Measurements from ENCODE around the gene CTNND2.
"Not testable (repeated sequence)": the region's sequence is repeated elsewhere in the genome, so short reads cannot be mapped to it uniquely, and the experiment has no call there.

CTNND2 gene

DNA sequence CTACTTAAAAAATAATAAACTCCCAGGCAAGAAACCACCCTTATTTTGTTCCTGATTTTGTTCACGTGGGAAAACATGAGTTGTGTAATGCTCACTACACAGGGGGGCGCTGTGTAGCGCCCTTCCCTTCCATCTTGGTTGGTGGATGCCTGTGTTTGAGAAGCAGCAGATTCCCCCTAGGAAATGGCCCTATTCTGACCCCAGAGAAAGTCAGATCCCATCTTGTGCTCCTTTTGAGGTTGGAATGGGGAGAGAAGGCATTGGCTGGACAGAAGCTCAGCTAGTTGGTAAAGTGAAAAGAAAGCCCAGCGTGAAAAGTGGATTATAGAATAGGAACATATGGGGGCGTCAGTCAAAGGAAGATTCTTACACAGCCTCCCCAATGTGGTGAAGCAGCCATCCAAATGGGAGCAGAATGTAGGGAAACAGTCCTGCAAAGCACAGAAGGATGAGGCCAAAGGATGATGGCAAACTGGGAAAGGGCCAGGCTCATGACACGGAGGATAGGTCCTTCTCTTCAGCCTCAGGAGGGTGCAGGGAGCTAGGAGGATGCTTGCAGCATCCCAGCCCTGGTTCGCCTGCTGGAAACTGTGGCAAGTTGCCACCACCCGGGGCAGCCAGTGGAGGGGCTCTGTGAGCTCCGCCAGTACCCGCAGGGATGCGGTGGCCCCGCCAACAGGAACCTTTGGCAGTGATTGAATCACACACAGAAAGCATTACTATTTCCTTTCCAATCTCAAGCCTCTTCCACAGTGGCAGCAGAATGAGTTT, 829.0 kb downstream of the CTNND2 start:
- DNase-seq (ENCODE audit: low read depth), result no peak

DNA sequence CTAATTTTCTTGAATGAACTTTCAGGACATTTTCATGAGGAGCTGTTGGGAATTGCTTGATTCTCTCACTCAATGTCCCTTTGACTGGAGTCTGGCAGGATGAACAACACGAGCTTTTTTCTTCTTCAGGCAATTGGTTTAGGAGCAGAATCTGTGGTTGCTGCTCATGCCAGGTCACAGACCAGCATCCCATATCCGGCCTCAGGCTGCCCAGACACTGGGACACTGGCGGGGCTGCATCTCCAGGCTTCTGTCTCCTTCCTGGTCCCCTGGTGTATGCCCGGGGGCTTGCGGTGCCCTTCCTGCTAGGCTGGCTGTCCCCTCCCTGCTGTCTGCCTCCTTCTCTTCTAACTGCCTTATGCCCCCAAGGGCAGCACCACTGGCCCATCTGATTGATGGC, 831.7 kb downstream of the CTNND2 start:
- no peak for DNase-seq (ENCODE audit: low read depth)

DNA sequence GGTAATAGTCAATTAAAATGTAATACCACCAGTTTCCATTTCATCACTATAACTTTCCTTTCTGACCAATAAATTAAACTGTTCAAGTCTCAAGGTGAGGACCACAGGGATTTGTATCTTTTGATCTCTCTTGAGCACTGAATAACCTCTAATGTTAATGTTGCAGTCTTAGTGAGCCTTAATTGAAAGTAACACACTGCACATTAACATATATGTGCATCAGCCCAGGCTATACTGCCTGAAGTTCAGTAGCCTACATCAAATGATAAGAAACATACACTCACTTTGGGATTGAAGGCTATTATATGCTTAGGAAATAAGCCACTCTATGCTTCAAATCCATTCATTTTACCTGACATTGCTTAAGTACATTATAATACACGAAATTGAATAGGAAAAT, 832.2 kb downstream of the CTNND2 start:
- DNase-seq (ENCODE audit: low read depth), result no peak

DNA sequence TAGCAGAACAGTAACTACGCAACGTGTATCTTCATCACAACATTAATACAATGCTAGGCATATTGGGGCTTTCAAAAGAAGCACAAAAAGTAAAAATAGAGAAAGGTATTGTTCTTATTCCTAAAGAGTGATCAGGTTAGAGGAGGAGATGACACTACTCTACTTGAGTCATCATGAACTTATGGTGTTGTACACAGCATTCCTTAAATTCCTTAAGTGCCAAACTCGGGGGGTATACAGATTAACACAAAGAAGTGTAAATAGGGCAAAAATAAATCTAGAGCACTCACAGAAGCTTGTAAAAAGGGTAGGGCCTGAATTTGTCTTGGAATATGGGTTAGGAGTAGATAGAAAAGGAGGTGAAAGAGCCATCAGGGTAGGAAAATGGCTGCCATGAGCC, 835.2 kb downstream of the CTNND2 start:
- no peak for DNase-seq (ENCODE audit: low read depth)

DNA sequence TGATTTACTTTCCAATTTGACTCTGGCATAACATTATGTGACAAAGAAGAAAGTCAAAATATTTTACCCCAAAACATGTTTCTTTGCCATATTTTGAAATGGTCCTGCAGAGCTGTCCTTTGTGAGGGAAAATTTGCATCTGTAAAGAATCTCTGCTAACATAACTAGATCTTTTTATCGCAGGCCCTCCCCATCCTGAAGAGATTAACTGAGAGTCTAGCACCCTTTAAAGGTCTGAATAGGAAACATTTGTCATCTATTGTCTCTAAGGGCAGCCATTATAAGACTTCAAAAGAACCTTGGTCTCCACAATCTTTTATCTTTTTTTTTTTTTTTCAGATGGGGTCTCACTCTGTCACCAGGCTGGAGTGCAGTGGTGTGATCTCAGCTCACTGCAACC, 838.5 kb downstream of the CTNND2 start:
- DNase-seq (ENCODE audit: low read depth), result not testable (repeated sequence)

DNA sequence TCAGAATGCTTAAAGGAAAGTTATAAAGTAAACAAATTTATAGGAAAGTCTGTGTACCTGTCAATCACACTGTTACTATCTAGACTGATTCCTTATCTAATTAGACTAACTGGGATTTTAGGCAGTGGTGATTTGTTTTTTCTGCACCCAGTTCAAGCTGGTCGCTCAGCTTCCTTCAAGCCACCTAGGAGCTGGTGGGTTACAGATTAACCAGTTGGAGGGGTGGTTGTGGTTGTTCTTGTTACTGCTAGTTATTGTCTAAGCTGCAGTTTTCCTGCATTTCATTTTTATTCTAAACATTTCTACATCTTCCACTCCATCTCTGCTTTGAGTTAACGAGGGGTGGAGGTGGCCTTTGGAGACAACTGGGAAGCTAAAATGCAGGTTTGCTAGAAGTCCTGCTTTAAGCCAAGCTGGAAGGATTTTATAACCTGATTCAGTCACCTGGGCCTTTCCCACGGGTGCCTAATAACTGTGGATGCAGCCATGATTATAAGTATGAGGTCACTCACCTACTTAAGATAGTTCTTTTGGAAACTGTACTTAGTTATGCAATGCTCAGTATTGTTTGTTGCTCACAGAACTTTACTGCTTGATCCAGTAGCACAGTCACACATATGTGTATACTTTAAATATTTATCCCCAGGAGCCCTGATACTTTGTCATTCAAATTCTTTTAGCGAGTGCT, 839.3 kb downstream of the CTNND2 start:
- no peak for DNase-seq (ENCODE audit: low read depth)

DNA sequence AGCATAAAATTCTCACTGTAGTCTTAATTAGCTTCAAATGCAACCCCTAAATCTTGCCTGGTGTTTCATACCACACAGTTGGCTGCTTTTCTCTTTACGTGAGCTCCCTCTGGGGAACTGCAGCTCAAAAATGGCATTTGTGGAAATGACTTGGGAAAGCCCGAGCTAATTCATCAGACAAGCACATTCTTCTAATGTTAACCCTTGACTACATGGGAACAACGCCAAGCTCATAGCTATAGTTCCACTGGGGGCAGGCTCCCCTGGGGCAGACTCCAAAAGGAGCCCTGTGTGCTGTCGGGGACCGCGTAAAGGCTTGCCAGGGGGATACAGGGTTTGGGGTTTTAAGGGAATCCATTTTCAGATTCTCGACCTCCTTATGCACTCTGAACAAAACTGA, 841.8 kb downstream of the CTNND2 start:
- DNase-seq (ENCODE audit: low read depth), result no peak

DNA sequence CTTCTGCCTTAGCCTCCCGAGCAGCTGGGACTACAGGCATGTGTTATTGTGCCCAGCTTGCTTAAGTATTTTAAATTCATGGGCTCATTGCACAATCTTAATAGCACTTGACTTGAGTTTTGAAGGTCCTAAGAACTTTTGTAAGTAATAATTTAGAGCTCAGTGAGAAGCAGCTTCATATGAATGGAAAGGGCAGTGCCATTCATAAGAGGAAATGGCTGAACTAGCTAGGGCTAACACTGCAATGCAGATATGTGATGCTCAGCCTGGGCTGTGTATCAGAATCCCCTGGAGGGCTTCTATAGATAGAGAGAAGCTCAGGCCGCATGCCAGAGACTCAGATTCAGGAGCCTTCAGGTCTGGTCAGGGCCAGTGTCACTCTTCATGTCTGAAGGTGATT, 847.7 kb downstream of the CTNND2 start:
- DNase-seq (ENCODE audit: low read depth), result no peak

DNA sequence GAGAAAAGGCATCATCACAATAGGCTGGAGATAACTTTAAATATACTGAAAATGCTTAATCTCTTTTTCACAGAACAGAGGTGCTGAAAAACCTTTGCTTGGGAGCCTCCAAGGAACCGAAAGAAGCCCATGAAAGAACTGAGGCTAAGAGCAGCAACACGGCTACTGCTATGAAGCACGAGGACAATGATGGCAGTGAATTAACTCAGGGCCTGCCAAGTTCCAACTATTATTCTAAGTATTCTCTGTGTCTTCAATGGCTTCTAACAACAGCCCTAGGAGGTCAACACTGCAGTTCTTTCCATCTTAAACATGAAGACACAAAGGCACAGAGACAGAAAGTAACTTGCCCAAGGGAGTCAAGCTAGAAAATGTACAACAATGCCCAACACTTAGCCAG, 850.2 kb downstream of the CTNND2 start:
- DNase-seq (ENCODE audit: low read depth), result no peak

DNA sequence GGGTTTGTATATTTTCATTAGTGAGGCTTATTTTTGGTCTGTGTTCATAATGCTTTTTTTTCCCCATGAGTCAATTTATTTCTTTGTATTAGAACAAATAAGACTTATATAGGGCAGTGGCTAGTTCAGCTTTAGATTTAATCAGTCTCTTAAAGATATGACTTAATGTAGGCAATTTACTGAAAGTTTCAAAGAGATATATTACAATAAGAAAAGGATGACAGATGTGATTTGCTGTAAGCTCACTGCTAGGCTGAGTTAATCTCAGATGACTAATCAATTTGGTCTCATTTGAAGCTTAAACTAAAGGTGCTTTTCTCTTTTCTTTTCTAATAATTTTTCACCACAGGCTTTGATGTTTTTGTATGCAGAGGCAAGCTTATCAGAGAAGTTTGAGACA, 851.4 kb downstream of the CTNND2 start:
- no peak for DNase-seq (ENCODE audit: low read depth)

DNA sequence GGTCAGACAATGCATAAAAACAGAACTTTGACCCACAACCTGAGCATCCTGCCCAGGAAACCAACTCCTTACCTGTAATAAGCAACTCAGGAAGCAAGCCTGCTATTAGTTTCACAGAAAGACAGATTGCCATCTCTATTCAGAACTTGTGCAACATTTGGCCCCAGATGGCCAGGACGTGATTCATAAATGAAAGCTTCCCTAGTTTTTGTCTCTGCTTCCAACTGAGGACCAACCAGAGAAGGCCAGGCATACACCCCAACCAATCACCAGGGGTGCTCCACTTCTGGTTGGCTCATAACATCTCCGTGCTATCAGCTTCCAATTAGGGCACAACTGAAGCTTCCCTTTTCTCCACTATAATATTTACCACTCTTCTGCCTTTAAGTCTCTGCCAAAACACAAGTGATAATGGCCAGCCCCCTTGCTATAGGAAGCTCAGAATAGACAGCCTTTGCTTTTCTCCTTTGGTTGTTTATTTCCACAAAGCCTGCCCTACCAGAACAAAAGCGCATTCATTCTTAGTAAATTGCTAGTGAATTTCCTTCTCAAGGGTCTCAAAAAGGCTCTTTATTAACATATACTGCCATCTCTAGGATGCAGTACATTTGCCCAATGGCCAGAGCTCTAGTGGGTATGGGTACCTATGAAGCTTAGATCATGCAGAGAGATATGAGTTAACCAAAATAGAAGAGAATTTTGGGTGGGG, 853.5 kb downstream of the CTNND2 start:
- no peak for DNase-seq (ENCODE audit: low read depth)

DNA sequence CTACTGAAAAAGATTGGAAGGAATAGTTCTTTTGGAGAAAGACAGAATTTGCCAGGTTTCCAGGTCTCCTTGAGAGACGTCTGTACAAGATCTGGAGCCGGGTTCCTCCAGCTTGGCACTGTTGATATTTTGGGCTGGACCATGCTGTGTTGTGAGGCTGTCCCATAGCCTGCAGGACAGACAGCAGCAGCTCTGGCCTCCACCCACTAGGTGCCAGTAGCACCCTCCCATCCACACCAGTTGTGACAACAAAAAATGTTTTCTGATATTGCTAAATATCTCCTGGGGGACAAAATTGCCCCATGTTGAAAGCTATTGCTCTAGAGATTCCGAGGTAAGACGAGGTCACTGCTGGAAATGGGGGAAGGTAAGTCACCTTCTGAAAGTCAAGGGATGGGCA, 855.5 kb downstream of the CTNND2 start:
- no peak for DNase-seq (ENCODE audit: low read depth)

DNA sequence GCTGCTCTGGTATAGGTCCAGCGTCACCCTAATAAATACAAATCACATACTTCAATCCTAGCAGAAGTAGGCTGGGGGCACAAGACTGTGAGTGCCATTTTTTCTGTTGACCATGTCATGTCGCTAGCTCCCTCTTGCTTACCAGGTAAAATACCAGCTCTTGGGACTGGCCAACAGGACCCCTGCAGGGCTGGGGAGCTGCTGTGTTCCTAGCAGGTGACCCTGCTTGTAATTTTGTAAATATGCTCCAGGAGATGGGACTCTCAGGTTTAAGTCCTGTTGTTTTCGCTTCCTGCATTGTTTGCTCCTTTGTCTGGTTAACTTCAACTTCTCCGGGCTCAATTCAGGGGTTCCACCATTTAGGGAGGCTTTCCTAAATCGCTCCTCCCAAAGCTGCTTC, 856.6 kb downstream of the CTNND2 start:
- no peak for DNase-seq (ENCODE audit: low read depth)

DNA sequence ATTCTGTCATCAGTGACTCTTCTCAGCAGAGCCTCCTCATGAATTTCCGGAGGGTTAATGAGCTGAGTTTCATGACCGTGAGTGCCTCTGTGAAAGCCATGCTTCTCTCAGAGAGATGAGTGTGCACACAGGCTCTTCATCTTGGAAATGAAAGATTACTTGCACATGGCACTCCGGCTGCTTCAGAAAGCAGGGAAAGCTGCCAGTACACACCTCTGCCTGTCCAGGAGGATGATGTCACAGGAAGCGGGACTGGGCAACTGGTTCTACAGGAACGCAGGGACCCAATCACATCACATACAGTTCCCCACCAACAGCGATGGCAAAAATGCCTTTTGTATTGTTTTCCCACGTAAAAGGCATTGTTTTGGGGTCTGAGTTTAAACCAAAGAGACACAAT, 857.2 kb downstream of the CTNND2 start:
- DNase-seq (ENCODE audit: low read depth), result no peak

DNA sequence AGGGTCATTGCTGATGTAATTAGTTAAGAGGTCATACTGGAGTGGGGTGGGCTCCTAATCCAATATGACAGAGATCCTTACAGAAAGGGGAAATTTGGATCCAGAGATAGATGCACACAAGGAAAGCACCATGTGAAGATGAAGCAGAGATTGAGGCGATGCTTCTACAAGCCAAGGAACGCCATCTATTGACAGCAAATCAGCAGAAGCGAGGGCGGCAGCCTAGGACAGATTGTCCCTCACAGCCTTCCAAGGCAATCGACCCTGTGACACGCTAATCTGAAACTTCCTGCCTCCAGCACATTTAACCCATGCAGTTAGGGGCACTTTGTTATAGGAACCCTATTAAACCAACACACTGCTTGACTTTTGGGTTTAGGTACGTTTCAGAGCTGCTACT, 858.1 kb downstream of the CTNND2 start:
- no peak for DNase-seq (ENCODE audit: low read depth)

DNA sequence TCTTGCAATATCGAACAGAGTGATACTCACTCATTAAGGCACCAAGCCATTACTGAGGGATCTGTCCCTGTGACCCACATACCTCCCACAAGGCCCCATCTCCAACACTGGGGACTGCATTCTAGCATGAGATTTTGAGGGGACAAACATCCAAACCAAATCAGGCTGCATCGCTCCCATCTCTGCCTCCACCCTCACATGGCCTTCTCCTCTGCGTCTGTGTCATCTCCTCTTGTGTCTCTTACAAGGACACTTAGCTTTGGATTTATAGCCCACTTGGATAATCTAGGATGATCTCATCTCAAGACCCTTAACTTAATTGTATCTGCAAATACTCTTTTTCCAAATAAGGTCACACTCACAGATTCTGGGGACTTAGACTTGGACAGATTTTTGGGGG, 858.8 kb downstream of the CTNND2 start:
- no peak for DNase-seq (ENCODE audit: low read depth)

DNA sequence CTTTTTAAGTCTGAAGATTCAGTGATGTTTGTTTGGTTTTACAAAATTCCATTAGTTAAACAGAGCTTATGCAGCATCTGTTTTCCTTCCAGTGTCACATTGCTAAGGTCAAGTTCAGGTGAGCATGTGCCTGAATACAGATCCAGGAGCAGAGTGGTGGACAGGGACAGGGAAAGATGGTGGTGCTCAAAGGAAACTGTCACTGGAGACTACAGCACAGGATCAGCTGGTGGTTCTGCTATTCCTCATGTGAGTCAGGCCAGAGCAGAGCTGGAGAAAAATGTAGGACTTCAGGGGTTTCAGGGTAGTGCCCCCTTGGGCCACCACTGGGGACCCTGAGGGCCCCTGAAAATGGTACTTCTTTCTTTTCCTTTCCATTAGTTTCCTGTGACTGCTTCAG, 859.7 kb downstream of the CTNND2 start:
- no peak for DNase-seq (ENCODE audit: low read depth)

DNA sequence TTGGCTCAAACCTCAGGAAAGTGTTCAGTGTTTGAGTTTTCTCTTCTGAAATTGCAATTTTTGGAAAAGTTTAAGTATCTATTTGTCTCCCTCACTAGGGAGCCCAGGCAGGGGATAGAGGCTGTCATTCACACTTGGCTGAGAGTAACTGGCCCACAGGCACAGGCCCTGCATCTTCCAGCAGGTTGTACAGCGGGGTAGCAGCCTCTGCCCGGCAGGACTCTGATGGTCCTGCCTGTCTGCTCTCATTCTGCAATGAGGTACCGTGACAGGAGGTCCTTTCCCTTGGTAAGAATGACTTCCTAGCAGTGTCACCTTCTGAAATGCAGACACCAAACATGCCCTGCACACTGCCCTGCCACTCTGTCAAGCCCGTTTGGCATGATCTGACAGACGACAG, 860.4 kb downstream of the CTNND2 start:
- no peak for DNase-seq (ENCODE audit: low read depth)

DNA sequence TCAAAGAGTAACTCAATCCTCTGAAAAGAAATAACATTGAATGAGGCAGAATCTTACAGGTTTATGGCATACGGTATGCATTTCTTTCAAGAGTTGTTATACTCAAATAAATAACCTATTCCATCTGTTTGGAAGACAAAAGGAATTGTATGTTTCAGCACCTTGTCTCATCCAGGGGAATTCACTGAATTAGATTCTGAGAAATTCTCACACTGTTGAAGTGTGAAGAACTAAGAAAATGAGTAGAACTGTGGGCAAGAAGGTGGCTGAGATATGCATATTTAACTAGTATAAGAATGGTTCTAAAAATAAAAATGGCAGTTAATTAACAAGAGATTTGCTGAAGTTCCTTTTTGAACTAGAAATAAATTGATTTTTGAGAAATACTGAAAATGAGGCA, 863.9 kb downstream of the CTNND2 start:
- DNase-seq (ENCODE audit: low read depth), result no peak

DNA sequence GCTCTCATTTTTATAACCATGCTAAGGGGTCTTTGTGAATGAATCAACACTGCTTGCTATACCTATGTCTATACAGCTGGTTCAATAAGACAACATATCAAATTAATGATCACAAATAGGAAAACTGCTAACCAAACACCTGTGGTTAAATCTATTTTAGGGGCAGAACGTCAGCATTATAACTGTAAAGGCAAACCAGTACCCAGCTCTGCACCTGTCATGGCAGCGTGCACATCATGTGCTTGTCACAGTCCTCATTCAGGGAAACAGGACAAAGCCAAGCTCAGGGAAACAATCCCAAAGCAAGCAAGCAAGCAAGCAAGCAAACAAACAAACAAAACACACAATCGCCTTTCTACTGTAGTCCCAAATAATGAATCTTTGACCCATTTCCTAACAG, 865.5 kb downstream of the CTNND2 start:
- DNase-seq (ENCODE audit: low read depth), result no peak

DNA sequence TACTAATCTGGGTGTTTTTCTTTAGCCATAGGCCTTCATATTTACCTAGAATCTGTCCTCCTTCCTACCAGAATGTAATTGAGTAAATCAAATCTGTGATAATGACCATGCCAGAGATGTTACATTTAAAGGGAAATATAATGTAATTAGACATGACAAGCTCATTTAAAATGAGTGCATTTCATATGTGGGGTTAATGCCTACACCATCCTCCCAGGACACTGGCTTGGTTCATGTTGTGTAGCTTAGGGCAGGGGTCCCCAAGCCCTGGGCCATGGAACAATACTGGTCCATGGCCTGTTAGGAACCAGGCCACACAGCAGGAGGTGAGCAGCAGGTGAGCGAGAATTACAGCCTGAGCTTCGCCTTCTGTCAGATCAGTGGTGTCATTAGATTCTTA, 866.3 kb downstream of the CTNND2 start:
- DNase-seq (ENCODE audit: low read depth), result no peak

DNA sequence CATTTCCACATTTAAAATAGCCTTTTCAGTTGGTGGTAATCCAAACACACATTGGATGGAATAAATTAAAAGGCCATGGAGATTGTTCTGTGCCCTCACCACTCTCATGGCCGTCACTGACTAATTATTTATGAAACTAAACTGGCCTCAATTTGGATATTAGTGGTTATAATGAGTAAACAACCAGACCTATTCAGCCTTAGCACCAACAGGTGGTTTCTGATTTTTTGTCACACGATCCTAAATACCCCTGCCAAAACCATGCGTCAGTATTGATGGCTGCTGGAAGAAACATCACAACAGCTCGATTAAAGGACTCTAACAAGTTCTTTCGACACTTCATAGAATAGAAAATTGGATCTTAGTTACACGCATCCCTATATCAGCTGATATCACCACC, 867.2 kb downstream of the CTNND2 start:
- no peak for DNase-seq (ENCODE audit: low read depth)

DNA sequence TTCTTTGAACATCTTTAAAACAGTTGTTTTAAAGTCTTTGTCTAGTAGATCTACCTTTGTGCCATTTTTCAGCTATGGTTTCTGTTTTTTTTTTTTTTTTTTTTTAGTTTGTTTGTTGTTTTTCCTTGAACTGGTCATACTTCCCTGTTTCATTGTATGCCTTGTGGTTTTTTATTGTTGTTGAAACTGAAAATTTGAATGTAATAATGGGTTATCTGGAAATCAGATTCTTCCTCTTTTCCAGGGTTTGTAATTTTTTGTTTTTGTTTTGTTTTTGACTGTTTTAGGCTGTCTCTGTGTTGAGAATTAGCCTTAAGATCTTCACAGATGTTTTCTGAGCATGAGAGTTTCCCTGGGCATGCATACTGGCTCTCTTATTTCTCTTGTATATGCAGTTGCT, 873.6 kb downstream of the CTNND2 start:
- no peak for DNase-seq (ENCODE audit: low read depth)
